ENCODE data around the gene RTN4. TPM values are rescaled to one million over a fixed set of nuclear protein-coding genes. Genes with fewer than 3 reads are reported as not detected.

RTN4 gene
- total RNA-seq, 1 experiment from 2014 or later = 200 TPM

DNA sequence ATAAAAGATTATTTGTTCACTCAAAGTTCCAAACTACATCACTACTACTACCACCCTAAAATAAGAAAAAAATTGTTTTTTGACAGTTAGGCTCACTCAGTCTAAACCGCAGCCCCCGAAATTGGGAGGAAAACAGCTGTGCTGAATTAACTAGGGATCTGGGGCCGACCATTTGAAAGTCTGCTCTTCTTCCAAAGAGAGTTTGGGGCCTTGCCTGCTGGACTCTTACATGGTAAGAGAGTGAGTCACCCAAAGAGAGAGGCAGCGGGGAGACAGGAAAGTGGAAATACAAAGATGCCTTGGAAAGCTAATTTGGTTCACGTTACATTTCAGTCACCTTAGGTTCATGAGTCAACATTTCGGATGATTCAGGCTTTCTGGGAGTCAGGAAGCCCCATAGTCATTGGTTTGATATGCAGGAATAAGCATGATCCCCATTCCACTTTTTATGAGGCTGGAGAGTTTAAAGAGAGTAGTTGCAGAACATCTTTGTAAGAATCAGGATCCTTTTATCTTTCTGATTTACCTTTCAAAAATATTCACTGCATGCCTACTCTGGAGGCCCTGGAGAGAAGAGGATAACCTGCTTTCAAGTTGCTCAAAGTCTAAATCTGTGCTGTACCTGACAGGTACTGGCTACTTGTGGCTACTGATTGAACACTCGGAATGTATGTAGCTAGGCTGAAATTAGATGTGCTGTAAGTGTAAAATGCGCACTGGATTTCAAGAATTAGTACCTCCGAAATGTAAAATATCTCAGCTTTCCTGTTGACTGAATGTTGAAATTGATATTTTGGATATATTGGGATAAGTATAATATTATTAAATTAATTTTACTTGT lies 995 bp upstream of the RTN4 start:
- peaks cover 27% of the 10 kb centered on the region; the same call in 1 of the 2 replicates for H3K79me2 ChIP-seq (ENCODE audit: insufficient read depth, low read length)

More for the DNA sequence above, 995 bp upstream of the RTN4 start:
- no peaks in the 10 kb centered on the region; the same call in 1 of the 2 replicates for H3K4me1 ChIP-seq (ENCODE audit: insufficient read depth, low read length)
- peak overlapping the region; percentile 50 for H3K27ac ChIP-seq (ENCODE audit: insufficient read length, low read depth, low read length)
- H2AK5ac ChIP-seq (ENCODE audit: insufficient read length, low read length) = no peak overlapping the region
- no peak overlapping the region for H3K14ac ChIP-seq (ENCODE audit: insufficient read depth, low read length)
- H4K20me1 ChIP-seq (ENCODE audit: control insufficient read depth, insufficient read depth, insufficient read length) = no peaks in the 10 kb centered on the region
- H2BK12ac ChIP-seq (ENCODE audit: insufficient read length, low read depth, low read length) = no peak overlapping the region
- TF ChIP-seq, protein P1, sequence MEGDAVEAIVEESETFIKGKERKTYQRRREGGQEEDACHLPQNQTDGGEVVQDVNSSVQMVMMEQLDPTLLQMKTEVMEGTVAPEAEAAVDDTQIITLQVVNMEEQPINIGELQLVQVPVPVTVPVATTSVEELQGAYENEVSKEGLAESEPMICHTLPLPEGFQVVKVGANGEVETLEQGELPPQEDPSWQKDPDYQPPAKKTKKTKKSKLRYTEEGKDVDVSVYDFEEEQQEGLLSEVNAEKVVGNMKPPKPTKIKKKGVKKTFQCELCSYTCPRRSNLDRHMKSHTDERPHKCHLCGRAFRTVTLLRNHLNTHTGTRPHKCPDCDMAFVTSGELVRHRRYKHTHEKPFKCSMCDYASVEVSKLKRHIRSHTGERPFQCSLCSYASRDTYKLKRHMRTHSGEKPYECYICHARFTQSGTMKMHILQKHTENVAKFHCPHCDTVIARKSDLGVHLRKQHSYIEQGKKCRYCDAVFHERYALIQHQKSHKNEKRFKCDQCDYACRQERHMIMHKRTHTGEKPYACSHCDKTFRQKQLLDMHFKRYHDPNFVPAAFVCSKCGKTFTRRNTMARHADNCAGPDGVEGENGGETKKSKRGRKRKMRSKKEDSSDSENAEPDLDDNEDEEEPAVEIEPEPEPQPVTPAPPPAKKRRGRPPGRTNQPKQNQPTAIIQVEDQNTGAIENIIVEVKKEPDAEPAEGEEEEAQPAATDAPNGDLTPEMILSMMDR (conservative IDR thresholded peaks at IDR 0.05) = no peak
- Mint-ChIP-seq H3K27me3 (ENCODE audit: low read depth) (peaks cover 1% of the 10 kb centered on the region; the same call in 1 of the 2 replicates), H3K4me3 (peak overlapping the region; percentile 99), H3K27ac (peak overlapping the region; percentile 87 to 100 (median 98)), H3K4me1 (peaks cover 32 to 33% of the 10 kb centered on the region in 2 experiments), H3K9me3 (no peaks in the 10 kb centered on the region; a peak in 2 of 5 replicates), H3K36me3 (ENCODE audit: insufficient read depth in 1 of 3, low read depth in 3 of 3) (peaks cover 0 to 11% (median 6%) of the 10 kb centered on the region in 3 experiments; a peak in 3 of 7 replicates)
- H3K23ac ChIP-seq (ENCODE audit: insufficient read length, low read depth, low read length) = no peak overlapping the region
- H3K4ac ChIP-seq (ENCODE audit: low read depth, low read length) = no peak overlapping the region
- no peak overlapping the region for H4K5ac ChIP-seq (ENCODE audit: insufficient read length, low read depth, low read length)
- H3K27me3 ChIP-seq (ENCODE audit: insufficient read depth, low read length) = no peaks in the 10 kb centered on the region
- no peak overlapping the region for H4K91ac ChIP-seq (ENCODE audit: insufficient read length, low read depth, low read length)
- H2BK120ac ChIP-seq (ENCODE audit: low read depth, low read length, poor library complexity, severe bottlenecking) = no peak overlapping the region
- peak; percentile 48 for DNase-seq
- H3K9me3 ChIP-seq (ENCODE audit: control insufficient read depth, low read depth, low read length) = no peaks in the 10 kb centered on the region
- H3T11ph ChIP-seq (ENCODE audit: low read length) = no peak overlapping the region
- H2BK5ac ChIP-seq (ENCODE audit: insufficient read length, low read length) = no peak overlapping the region
- peaks cover 14% of the 10 kb centered on the region for H3K23me2 ChIP-seq (ENCODE audit: insufficient read length, low read depth, low read length, poor library complexity, severe bottlenecking)
- H3K4me2 ChIP-seq (ENCODE audit: insufficient read depth, insufficient read length, low read length) = peak overlapping the region; percentile 76
- H2AFZ ChIP-seq (ENCODE audit: low read length) = no peak overlapping the region
- H2BK20ac ChIP-seq (ENCODE audit: low read depth, low read length, poor library complexity, severe bottlenecking) = no peak overlapping the region
- WGBS (ENCODE audit: extremely low coverage, insufficient read length, low lambda C conversion rate) = no CpG with 5 or more reads among the region's 9 CpGs
- H2BK15ac ChIP-seq (ENCODE audit: low read depth, low read length) = no peak overlapping the region
- no peak overlapping the region for H3K18ac ChIP-seq (ENCODE audit: insufficient read length, low read depth, low read length)
- no peak overlapping the region for H3K56ac ChIP-seq (ENCODE audit: insufficient read length, low read depth, low read length)
- no peak overlapping the region for H4K8ac ChIP-seq (replicated peaks; ENCODE audit: insufficient read length, low read depth, low read length)
- H3K9ac ChIP-seq (ENCODE audit: extremely low read depth, insufficient read length, low read length) = peak overlapping the region; percentile 50
- no peaks in the 10 kb centered on the region for H3K79me1 ChIP-seq (ENCODE audit: insufficient read depth, low read depth, low read length, poor library complexity, severe bottlenecking)

All from H9 (cell line).